ENCODE measurements around the gene SNRPB. TPM values are rescaled to one million over a fixed set of nuclear protein-coding genes. Genes with fewer than 3 reads are reported as not detected.

The SNRPB gene
- total and polyA plus RNA-seq, 2 donors (not counting 3 experiments of a cell fraction or from before 2014, with no cell fraction given), result 296 to 340 TPM

DNA sequence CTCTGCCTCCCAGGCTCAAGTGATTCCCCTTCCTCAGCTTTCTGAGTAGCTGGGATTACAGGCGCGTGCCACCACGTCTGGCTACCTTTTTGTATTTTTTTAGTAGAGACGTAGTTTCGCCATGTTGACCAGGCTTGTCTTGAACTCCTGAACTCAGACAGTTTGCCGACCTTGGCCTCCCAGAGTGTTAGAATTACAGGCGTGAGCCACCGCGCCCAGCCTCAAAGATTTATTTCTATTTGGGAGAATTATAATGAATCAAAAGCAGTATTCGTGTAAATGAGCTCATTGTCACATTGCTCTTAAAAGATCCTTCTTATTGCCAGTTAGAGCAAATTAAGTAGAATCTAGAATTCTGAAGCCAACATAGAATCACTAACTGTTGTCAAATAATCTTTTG lies 47.5 kb upstream of the SNRPB start:
- BruUV-seq (replicated peaks), result no TSS peak
- no peak overlapping the region for H3K9ac ChIP-seq (replicated peaks; ENCODE audit: extremely low read depth, insufficient read depth, low read length)
- POLR2A ChIA-PET, result no interaction called here
- H3K27ac ChIP-seq (ENCODE audit: insufficient read depth, low read depth, low read length), result no peak overlapping the region
- DNase-seq (ENCODE audit: low read depth, low spot score) (no peak), FAIRE-seq (no peak)
- no peaks in the 10 kb centered on the region for H3K9me3 ChIP-seq (replicated peaks; ENCODE audit: control insufficient read depth, insufficient read depth, low read length)
- no peaks in the 10 kb centered on the region for H3K79me2 ChIP-seq (ENCODE audit: control insufficient read depth, insufficient read depth, low read length)
- no peaks in the 10 kb centered on the region for H3K36me3 ChIP-seq (ENCODE audit: control insufficient read depth in 2 of 2, extremely low read depth in 1 of 2, insufficient read depth in 2 of 2, low read length in 2 of 2)
- no peak overlapping the region for H3K4me3 ChIP-seq (replicated peaks in 1 of 3; ENCODE audit: insufficient read depth in 1 of 3, low read depth in 1 of 3, low read length in 3 of 3)
- dilution Hi-C loops (cut with MboI; ENCODE audit: extremely low pct_ligation_motif_present, low sequenced_read_pairs) (no loop called here), intact Hi-C loops (cut with micrococcal nuclease) (no loop called here)
- no peaks in the 10 kb centered on the region for H3K9me1 ChIP-seq (replicated peaks; ENCODE audit: control insufficient read depth, extremely low read depth, insufficient read depth, low read length)
- H3K4me1 ChIP-seq (ENCODE audit: control insufficient read depth, extremely low read depth, insufficient read depth, low read length), result no peaks in the 10 kb centered on the region
- H4K20me1 ChIP-seq (replicated peaks; ENCODE audit: control insufficient read depth, extremely low read depth, insufficient read depth, low read length), result no peaks in the 10 kb centered on the region
- CTCF ChIA-PET, result no interaction called here
- TF ChIP-seq POLR2AphosphoS5 (IDR thresholded peaks at IDR 0.05; ENCODE audit: insufficient read depth, low read depth, low read length), result no peak
- TF ChIP-seq FOS (IDR thresholded peaks at IDR 0.05; ENCODE audit: borderline replicate concordance, insufficient read depth, low read length), result no peak
- no peak for TF ChIP-seq GATA2 (IDR thresholded peaks at IDR 0.05; ENCODE audit: insufficient read depth, insufficient read length, low read depth, low read length)
- TF ChIP-seq, protein P1, sequence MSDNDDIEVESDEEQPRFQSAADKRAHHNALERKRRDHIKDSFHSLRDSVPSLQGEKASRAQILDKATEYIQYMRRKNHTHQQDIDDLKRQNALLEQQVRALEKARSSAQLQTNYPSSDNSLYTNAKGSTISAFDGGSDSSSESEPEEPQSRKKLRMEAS (IDR thresholded peaks at IDR 0.05; ENCODE audit: insufficient read depth, insufficient read length), result no peak
- no peak for TF ChIP-seq EZH2 (IDR thresholded peaks at IDR 0.05; ENCODE audit: borderline replicate concordance, low read depth, low read length, severe bottlenecking)
- no peak for TF ChIP-seq POLR2A (IDR thresholded peaks at IDR 0.05; ENCODE audit: low read depth, low read length)
- no peak for TF ChIP-seq MYC (IDR thresholded peaks at IDR 0.05; ENCODE audit: low read depth, low read length)
- no peak for TF ChIP-seq JUN (IDR thresholded peaks at IDR 0.05; ENCODE audit: borderline replicate concordance, insufficient read depth, insufficient read length, low read depth)
- no peak for TF ChIP-seq CTCF (IDR thresholded peaks at IDR 0.05; ENCODE audit: extremely low read depth in 1 of 2, insufficient read depth in 1 of 2, low read depth in 1 of 2, low read length in 2 of 2)
- no peaks in the 10 kb centered on the region for H3K27me3 ChIP-seq (ENCODE audit: control insufficient read depth in 2 of 2, insufficient read depth in 2 of 2, low read length in 2 of 2)
- no peak overlapping the region for H3K4me2 ChIP-seq (ENCODE audit: insufficient read depth, low read length)
- H2AFZ ChIP-seq (ENCODE audit: low read depth, low read length), result no peak overlapping the region

Data from endothelial cell of umbilical vein (primary cell).